Measurements from ENCODE around the gene HRH1. TPM values are rescaled to one million over a fixed set of nuclear protein-coding genes. Genes with fewer than 3 reads are reported as not detected.
"Not testable (repeated sequence)": the region's sequence is repeated elsewhere in the genome, so short reads cannot be mapped to it uniquely, and the experiment has no call there.

The HRH1 gene
- total RNA-seq, 1 donor from 2014 or later, result 0.90 TPM

GRCh38 chr3:11205881-11206280 lies 51.6 kb downstream of the HRH1 start:
- peaks cover 15% of the 10 kb centered on the region for H3K4me1 Mint-ChIP-seq (ENCODE audit: unreplicated experiment)
- H3K9me3 Mint-ChIP-seq (ENCODE audit: unreplicated experiment); H3K36me3 Mint-ChIP-seq (ENCODE audit: low read depth, unreplicated experiment); H3K27ac Mint-ChIP-seq (ENCODE audit: unreplicated experiment); H3K27me3 Mint-ChIP-seq (ENCODE audit: unreplicated experiment); H3K4me3 Mint-ChIP-seq (ENCODE audit: unreplicated experiment): not testable (repeated sequence)
- TF ChIP-seq, protein P1, sequence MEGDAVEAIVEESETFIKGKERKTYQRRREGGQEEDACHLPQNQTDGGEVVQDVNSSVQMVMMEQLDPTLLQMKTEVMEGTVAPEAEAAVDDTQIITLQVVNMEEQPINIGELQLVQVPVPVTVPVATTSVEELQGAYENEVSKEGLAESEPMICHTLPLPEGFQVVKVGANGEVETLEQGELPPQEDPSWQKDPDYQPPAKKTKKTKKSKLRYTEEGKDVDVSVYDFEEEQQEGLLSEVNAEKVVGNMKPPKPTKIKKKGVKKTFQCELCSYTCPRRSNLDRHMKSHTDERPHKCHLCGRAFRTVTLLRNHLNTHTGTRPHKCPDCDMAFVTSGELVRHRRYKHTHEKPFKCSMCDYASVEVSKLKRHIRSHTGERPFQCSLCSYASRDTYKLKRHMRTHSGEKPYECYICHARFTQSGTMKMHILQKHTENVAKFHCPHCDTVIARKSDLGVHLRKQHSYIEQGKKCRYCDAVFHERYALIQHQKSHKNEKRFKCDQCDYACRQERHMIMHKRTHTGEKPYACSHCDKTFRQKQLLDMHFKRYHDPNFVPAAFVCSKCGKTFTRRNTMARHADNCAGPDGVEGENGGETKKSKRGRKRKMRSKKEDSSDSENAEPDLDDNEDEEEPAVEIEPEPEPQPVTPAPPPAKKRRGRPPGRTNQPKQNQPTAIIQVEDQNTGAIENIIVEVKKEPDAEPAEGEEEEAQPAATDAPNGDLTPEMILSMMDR (IDR thresholded peaks at IDR 0.05; ENCODE audit: unreplicated experiment), result peak; percentile 42
- peak; percentile 42 for DNase-seq (ENCODE audit: low spot score)

GRCh38 chr3:11206316-11206715 lies 52.0 kb downstream of the HRH1 start:
- peaks cover 11% of the 10 kb centered on the region for H3K4me1 Mint-ChIP-seq (ENCODE audit: unreplicated experiment)
- DNase-seq (ENCODE audit: low spot score), result no peak
- H3K36me3 Mint-ChIP-seq (ENCODE audit: low read depth, unreplicated experiment), result no peaks in the 10 kb centered on the region
- no peaks in the 10 kb centered on the region for H3K9me3 Mint-ChIP-seq (ENCODE audit: unreplicated experiment)
- H3K27ac Mint-ChIP-seq (ENCODE audit: unreplicated experiment), result no peak overlapping the region
- no peak overlapping the region for H3K4me3 Mint-ChIP-seq (ENCODE audit: unreplicated experiment)
- TF ChIP-seq, protein P1 (IDR thresholded peaks at IDR 0.05; ENCODE audit: unreplicated experiment), result no peak
- peaks cover 5% of the 10 kb centered on the region for H3K27me3 Mint-ChIP-seq (ENCODE audit: unreplicated experiment)

DNA sequence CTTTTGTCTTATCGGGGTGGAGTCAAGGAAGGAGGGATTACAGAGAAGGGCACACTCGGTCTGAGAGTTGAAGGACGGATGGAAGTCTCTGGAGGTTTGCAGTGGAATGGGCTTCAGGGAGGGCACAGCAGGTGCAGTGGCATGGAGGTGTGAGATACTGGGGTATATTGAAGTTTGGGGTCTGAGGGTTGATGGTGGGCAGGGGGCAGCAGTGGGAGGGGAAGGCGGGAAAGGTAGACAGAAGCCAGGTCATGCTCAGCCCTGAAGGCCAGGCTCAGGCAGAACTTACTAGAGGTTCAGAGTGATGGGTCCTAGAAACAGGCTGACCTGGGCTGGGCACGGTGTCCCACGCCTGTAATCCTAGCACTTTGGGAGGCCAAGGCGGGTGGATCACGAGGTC lies 52.7 kb downstream of the HRH1 start:
- H3K27ac Mint-ChIP-seq (ENCODE audit: unreplicated experiment), result no peak overlapping the region
- H3K9me3 Mint-ChIP-seq (ENCODE audit: unreplicated experiment), result no peaks in the 10 kb centered on the region
- peaks cover 5% of the 10 kb centered on the region for H3K4me1 Mint-ChIP-seq (ENCODE audit: unreplicated experiment)
- no peaks in the 10 kb centered on the region for H3K36me3 Mint-ChIP-seq (ENCODE audit: low read depth, unreplicated experiment)
- H3K27me3 Mint-ChIP-seq (ENCODE audit: unreplicated experiment), result peaks cover 5% of the 10 kb centered on the region
- DNase-seq (ENCODE audit: low spot score), result no peak
- TF ChIP-seq, protein P1 (IDR thresholded peaks at IDR 0.05; ENCODE audit: unreplicated experiment), result no peak
- no peak overlapping the region for H3K4me3 Mint-ChIP-seq (ENCODE audit: unreplicated experiment)

- TF ChIP-seq, protein P1 (IDR thresholded peaks at IDR 0.05; ENCODE audit: unreplicated experiment), result no peak
- no peak overlapping the region for H3K4me3 Mint-ChIP-seq (ENCODE audit: unreplicated experiment)
- H3K27ac Mint-ChIP-seq (ENCODE audit: unreplicated experiment), result no peak overlapping the region
- no peaks in the 10 kb centered on the region for H3K9me3 Mint-ChIP-seq (ENCODE audit: unreplicated experiment)
- no peaks in the 10 kb centered on the region for H3K36me3 Mint-ChIP-seq (ENCODE audit: low read depth, unreplicated experiment)
- peaks cover 5% of the 10 kb centered on the region for H3K4me1 Mint-ChIP-seq (ENCODE audit: unreplicated experiment)
- no peak for DNase-seq (ENCODE audit: low spot score)
- peaks cover 2% of the 10 kb centered on the region for H3K27me3 Mint-ChIP-seq (ENCODE audit: unreplicated experiment)
Observed at GRCh38 chr3:11211531-11212298, 57.4 kb downstream of the HRH1 start.

- Mint-ChIP-seq H3K27ac (ENCODE audit: unreplicated experiment) (no peak overlapping the region), H3K4me3 (ENCODE audit: unreplicated experiment) (no peak overlapping the region), H3K36me3 (ENCODE audit: low read depth, unreplicated experiment) (no peaks in the 10 kb centered on the region)
Observed at GRCh38 chr3:11212299-11212608, 58.0 kb downstream of the HRH1 start.

More at GRCh38 chr3:11212299-11212608, 58.0 kb downstream of the HRH1 start:
- Mint-ChIP-seq H3K9me3 (ENCODE audit: unreplicated experiment) (no peaks in the 10 kb centered on the region), H3K4me1 (ENCODE audit: unreplicated experiment) (peaks cover 5% of the 10 kb centered on the region), H3K27me3 (ENCODE audit: unreplicated experiment) (peaks cover 2% of the 10 kb centered on the region)
- no peak for DNase-seq (ENCODE audit: low spot score)
- TF ChIP-seq, protein P1 (IDR thresholded peaks at IDR 0.05; ENCODE audit: unreplicated experiment), result no peak

Measured in endothelial cell (in vitro differentiated cells).